OCI-LY7 (cell line): ENCODE results near the gene WNK2. TPM values are rescaled to one million over a fixed set of nuclear protein-coding genes. Genes with fewer than 3 reads are reported as not detected.

Source experiments
- BruUV-seq: library from RNA; stranded (reverse); fragments of 400-500 nt; replicated peaks from 2 replicates; lab custom pipeline; 2021; lab: Mats Ljungman, UMichigan
- CTCF ChIA-PET: fragments of 300-600 bp; sonication (Branson Sonifier 250); formaldehyde crosslinking; loops from one replicate; lab custom pipeline; 2022; ENCODE audit warnings: antibody characterized with exemption; ENCODE audit not compliant: unreplicated experiment; lab: Charles Lee
- POLR2A ChIA-PET: fragments of 300-600 bp; sonication (Branson Sonifier 250); formaldehyde crosslinking; loops from one replicate; lab custom pipeline; 2022; ENCODE audit warnings: antibody characterized with exemption; lab: Charles Lee
- DNase-seq: peaks from one replicate; pipeline ENCODE4 v3.0.0-alpha.2; 2015; ENCODE audit warnings: low spot score
- H2AFZ ChIP-seq: fragments of 200-600 bp; sonication (generic), shearing (Covaris generic); 2 replicates; pipeline ENCODE4 v1.6.1; 2014; ENCODE audit warnings: mild to moderate bottlenecking, antibody characterized with exemption, low read length, moderate library complexity
- H3K27ac ChIP-seq: fragments of 200-600 bp; sonication (generic); 2 replicates; pipeline ENCODE4 v1.5.1; 2014; ENCODE audit warnings: mixed run types, low read depth, mild to moderate bottlenecking, moderate library complexity, low read length, inconsistent platforms; ENCODE audit not compliant: poor library complexity, severe bottlenecking
- H3K36me3 ChIP-seq: fragments of 200-600 bp; sonication (generic); 2 replicates; pipeline ENCODE4 v1.6.1; 2014; ENCODE audit warnings: mild to moderate bottlenecking, antibody characterized with exemption, low read length, moderate library complexity, mixed read lengths; ENCODE audit not compliant: insufficient read depth
- H3K4me1 ChIP-seq: fragments of 200-600 bp; sonication (generic); 2 replicates; pipeline ENCODE4 v1.5.1; 2014; ENCODE audit warnings: mild to moderate bottlenecking, low read length; ENCODE audit not compliant: insufficient read depth, poor library complexity, severe bottlenecking
- H3K4me2 ChIP-seq: fragments of 200-600 bp; sonication (generic); 2 replicates; pipeline ENCODE4 v1.6.1; 2014; ENCODE audit warnings: mild to moderate bottlenecking, low read length
- H3K4me3 ChIP-seq: fragments of 200-600 bp; sonication (generic); 2 replicates; pipeline ENCODE4 v1.5.1; 2014; ENCODE audit warnings: mild to moderate bottlenecking, low read depth, low read length; ENCODE audit not compliant: poor library complexity, severe bottlenecking
- H3K79me2 ChIP-seq: fragments of 200-600 bp; sonication (generic); 2 replicates; pipeline ENCODE4 v1.6.1; 2016; ENCODE audit warnings: low read depth, mild to moderate bottlenecking, low read length, moderate library complexity, mixed read lengths; ENCODE audit not compliant: insufficient read depth
- H3K9me2 ChIP-seq: fragments of 200-600 bp; sonication (generic); 2 replicates; pipeline ENCODE4 v1.6.1; 2016; ENCODE audit warnings: mild to moderate bottlenecking, low read length, mixed read lengths; ENCODE audit not compliant: insufficient read depth
- H3K9me3 ChIP-seq: fragments of 200-600 bp; sonication (generic); 2 replicates; pipeline ENCODE4 v1.6.1; 2014; ENCODE audit warnings: mild to moderate bottlenecking, mixed run types, low read length, mixed read lengths
- H4K20me1 ChIP-seq: fragments of 200-600 bp; sonication (generic); 2 replicates; pipeline ENCODE4 v1.6.1; 2014; ENCODE audit warnings: mild to moderate bottlenecking, antibody characterized with exemption, low read length, moderate library complexity, mixed read lengths; ENCODE audit not compliant: insufficient read depth
- CTCF ChIP-seq: fragments of 200-600 bp; sonication (generic); conservative IDR thresholded peaks from 2 replicates; pipeline ENCODE4 v1.5.1; 2014; ENCODE audit warnings: mild to moderate bottlenecking, antibody characterized with exemption, low read length, moderate library complexity, mixed read lengths
- EZH2phosphoT487 ChIP-seq: fragments of 200-600 bp; sonication (generic); IDR thresholded peaks from 2 replicates; pipeline ENCODE4 v1.6.1; 2018; ENCODE audit warnings: low read depth, borderline replicate concordance, mild to moderate bottlenecking, mixed run types, antibody characterized with exemption, low read length, moderate library complexity, mixed read lengths
- intact Hi-C: fragments of 100-400 bp; cut with micrococcal nuclease; formaldehyde crosslinking; loops from one replicate; pipeline ENCODE4 v1.10.0; 2022; ENCODE audit not compliant: unreplicated experiment
- total RNA-seq, 2 experiments: library from RNA; depleted of rRNA in 1 of 2; stranded (reverse); fragments of >200 nt in 1 of 2; shearing (Covaris generic) in 1 of 2; gene quantifications; 2 replicates each; pipeline ENCODE4 v1.2.3, GENCODE V29; 2014 to 2022

WNK2 gene
- total RNA-seq, 2 experiments from 2014 or later = 142 to 194 TPM

DNA sequence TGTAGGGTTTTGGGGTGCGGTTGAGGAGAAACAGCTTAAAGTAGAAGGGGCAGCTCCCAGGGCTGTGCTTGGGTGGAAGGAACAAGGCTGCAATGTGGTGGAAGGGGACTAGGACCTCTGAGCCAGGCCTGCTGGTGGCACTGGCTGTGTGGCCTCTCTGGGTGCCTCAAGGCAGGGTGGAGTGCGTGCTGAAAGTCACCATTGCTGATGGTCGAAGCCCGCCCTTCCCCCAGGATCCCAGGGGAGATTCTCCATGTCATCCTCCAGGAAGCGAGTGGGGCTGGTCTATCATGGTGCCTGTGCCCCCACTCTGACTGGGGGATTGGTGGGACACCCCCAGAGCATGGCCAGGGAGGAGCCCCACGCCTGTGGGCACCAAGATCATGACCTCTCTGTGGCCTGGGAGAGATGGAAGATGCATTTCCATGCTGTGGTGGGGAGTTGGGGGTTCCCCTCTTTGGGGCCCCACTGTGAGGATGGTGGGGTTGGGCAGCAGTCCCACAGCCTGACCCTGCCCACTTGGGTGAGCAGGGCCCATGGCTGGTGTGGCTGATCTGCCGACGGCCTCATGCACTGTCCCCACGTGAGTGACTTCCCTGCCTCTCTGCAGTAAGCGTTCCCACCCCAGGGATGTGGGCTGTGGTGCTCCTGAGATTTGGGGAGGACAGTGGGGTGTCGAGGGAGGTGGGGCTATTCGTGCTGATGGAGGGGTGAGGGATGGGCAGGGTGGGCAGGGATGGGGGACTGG lies 25.8 kb downstream of the WNK2 start:
- Histone ChIP-seq H3K27ac (no peak overlapping the region), H3K9me2 (no peaks in the 10 kb centered on the region), H3K4me1 (peaks cover 5% of the 10 kb centered on the region), H3K79me2 (no peaks in the 10 kb centered on the region), H3K9me3 (no peaks in the 10 kb centered on the region), H2AFZ (no peak overlapping the region), H3K36me3 (no peaks in the 10 kb centered on the region), H3K4me3 (no peak overlapping the region), H3K4me2 (no peak overlapping the region), H4K20me1 (no peaks in the 10 kb centered on the region)
- DNase-seq = no peak
- ChIA-PET POLR2A (no interaction called here), CTCF (no interaction called here)
- BruUV-seq = no TSS peak
- intact Hi-C loops = no loop called here
- TF ChIP-seq CTCF = no peak
- no peak for TF ChIP-seq EZH2phosphoT487

- Histone ChIP-seq H3K4me2 (no peak overlapping the region), H3K9me3 (no peaks in the 10 kb centered on the region), H2AFZ (no peak overlapping the region), H3K9me2 (no peaks in the 10 kb centered on the region), H3K4me1 (no peaks in the 10 kb centered on the region), H4K20me1 (no peaks in the 10 kb centered on the region), H3K36me3 (no peaks in the 10 kb centered on the region), H3K4me3 (no peak overlapping the region), H3K27ac (no peak overlapping the region), H3K79me2 (no peaks in the 10 kb centered on the region)
- CTCF ChIA-PET = no interaction called here
- BruUV-seq = no TSS peak
- intact Hi-C loops = no loop called here
- TF ChIP-seq CTCF (no peak), EZH2phosphoT487 (no peak)
- POLR2A ChIA-PET = no interaction called here
- DNase-seq = no peak
Observed at GRCh38 chr9:93210324-93210973, 26.5 kb downstream of the WNK2 start.
